ENCODE results near the gene CDKAL1.

Gene CDKAL1

DNA sequence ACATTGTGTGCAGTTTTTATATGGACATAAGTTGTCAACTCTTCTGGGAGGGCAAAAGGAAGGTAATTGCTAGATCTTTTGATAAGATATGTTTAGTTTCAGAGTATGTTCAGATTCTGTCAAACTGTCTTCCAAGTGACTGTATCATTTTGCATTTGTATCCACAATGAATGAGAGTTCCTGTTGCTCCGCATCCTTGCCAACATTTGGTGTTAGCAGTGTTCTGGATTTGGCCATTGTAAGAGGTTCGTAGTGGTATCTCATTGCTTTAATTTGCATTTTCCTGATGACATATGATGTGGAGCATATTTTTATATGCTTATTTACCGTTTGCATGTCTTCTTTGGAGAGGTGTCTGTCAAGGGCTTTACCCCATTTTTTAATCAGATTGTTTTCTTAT, 150.2 kb downstream of the CDKAL1 start:
- no peak overlapping the region for H3K27ac ChIP-seq (ENCODE audit: low read length)
- no peaks in the 10 kb centered on the region for H3K27me3 ChIP-seq (ENCODE audit: low read depth, low read length)

GRCh38 chr6:20686142-20686541, 151.9 kb downstream of the CDKAL1 start:
- Histone ChIP-seq H3K36me3 (ENCODE audit: control insufficient read depth in 1 of 2, insufficient read depth in 2 of 2, low read length in 2 of 2) (no peaks in the 10 kb centered on the region), H3K4me1 (ENCODE audit: control insufficient read depth in 1 of 2, insufficient read depth in 2 of 2, low read length in 2 of 2) (peaks cover 0 to 5% of the 10 kb centered on the region in 2 donors), H3K27me3 (ENCODE audit: low read depth, low read length) (no peaks in the 10 kb centered on the region), H3K9me3 (ENCODE audit: control insufficient read depth in 1 of 2, low read length in 2 of 2) (no peaks in the 10 kb centered on the region), H3K27ac (ENCODE audit: low read length) (no peak overlapping the region), H3K4me3 (ENCODE audit: low read depth in 1 of 2, low read length in 2 of 2) (no peak overlapping the region)

More for the DNA sequence above, 150.2 kb downstream of the CDKAL1 start:
- H3K36me3 ChIP-seq (ENCODE audit: control insufficient read depth in 1 of 2, insufficient read depth in 2 of 2, low read length in 2 of 2), result no peaks in the 10 kb centered on the region
- no peak overlapping the region for H3K4me3 ChIP-seq (ENCODE audit: low read depth in 1 of 2, low read length in 2 of 2)
- H3K9me3 ChIP-seq (ENCODE audit: control insufficient read depth in 1 of 2, low read length in 2 of 2), result no peaks in the 10 kb centered on the region
- peaks cover 0 to 13% of the 10 kb centered on the region in 2 donors for H3K4me1 ChIP-seq (ENCODE audit: control insufficient read depth in 1 of 2, insufficient read depth in 2 of 2, low read length in 2 of 2)

GRCh38 chr6:20687494-20687893, 153.2 kb downstream of the CDKAL1 start:
- Histone ChIP-seq H3K4me1 (ENCODE audit: control insufficient read depth in 1 of 2, insufficient read depth in 2 of 2, low read length in 2 of 2) (no peaks in the 10 kb centered on the region), H3K4me3 (ENCODE audit: low read depth in 1 of 2, low read length in 2 of 2) (no peak overlapping the region), H3K9me3 (ENCODE audit: control insufficient read depth in 1 of 2, low read length in 2 of 2) (no peaks in the 10 kb centered on the region), H3K27ac (ENCODE audit: low read length) (no peak overlapping the region), H3K27me3 (ENCODE audit: low read depth, low read length) (no peaks in the 10 kb centered on the region), H3K36me3 (ENCODE audit: control insufficient read depth in 1 of 2, insufficient read depth in 2 of 2, low read length in 2 of 2) (no peaks in the 10 kb centered on the region)

DNA sequence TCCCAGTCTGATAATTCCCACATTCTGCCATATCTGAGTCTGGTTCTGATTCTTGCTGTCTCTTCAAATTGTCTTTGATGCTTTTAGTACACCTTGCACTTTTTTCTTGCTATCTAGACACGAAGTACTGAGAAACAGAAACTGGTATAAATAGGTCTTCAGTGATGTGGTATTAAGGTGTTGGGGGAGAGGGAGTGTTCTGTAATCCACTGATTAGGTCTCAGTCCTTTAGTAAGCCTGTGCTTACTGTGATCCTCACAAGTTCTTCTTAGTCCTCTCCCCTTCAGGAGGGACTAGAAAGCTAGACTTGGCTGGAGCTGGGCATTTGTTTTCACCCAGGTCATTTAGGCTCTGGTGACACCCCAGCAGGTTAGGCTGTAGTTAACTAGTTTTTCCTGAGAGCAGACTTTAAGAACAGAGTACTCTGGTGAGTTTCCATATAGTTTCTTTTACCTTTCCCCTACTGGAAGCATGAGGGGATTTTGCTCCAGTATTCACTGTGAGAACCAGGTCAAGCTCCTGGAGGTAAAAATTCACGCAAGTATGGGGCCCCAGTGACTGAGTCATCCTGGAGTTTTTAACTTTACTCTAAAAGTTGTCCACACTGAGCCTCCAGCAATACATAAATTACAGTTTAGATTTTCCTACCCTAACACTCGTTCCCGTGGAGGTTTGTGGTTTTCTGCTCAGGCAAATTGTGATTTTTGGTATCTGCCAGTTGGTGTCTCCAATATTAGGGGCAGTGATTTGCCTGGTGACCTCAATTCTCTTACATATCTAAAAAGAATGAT, 154.6 kb downstream of the CDKAL1 start:
- H3K4me3 ChIP-seq (ENCODE audit: low read depth in 1 of 2, low read length in 2 of 2), result no peak overlapping the region
- H3K27me3 ChIP-seq (ENCODE audit: low read depth, low read length), result no peaks in the 10 kb centered on the region
- no peaks in the 10 kb centered on the region for H3K36me3 ChIP-seq (ENCODE audit: control insufficient read depth in 1 of 2, insufficient read depth in 2 of 2, low read length in 2 of 2)
- no peaks in the 10 kb centered on the region for H3K9me3 ChIP-seq (ENCODE audit: control insufficient read depth in 1 of 2, low read length in 2 of 2)
- H3K4me1 ChIP-seq (ENCODE audit: control insufficient read depth in 1 of 2, insufficient read depth in 2 of 2, low read length in 2 of 2), result no peaks in the 10 kb centered on the region
- no peak overlapping the region for H3K27ac ChIP-seq (ENCODE audit: low read length)

GRCh38 chr6:20691185-20691584, 156.9 kb downstream of the CDKAL1 start:
- Histone ChIP-seq H3K27me3 (ENCODE audit: low read depth, low read length) (no peaks in the 10 kb centered on the region), H3K4me1 (ENCODE audit: control insufficient read depth in 1 of 2, insufficient read depth in 2 of 2, low read length in 2 of 2) (no peaks in the 10 kb centered on the region), H3K27ac (ENCODE audit: low read length) (no peak overlapping the region), H3K9me3 (ENCODE audit: control insufficient read depth in 1 of 2, low read length in 2 of 2) (no peaks in the 10 kb centered on the region), H3K36me3 (ENCODE audit: control insufficient read depth in 1 of 2, insufficient read depth in 2 of 2, low read length in 2 of 2) (no peaks in the 10 kb centered on the region), H3K4me3 (ENCODE audit: low read depth in 1 of 2, low read length in 2 of 2) (no peak overlapping the region)

DNA sequence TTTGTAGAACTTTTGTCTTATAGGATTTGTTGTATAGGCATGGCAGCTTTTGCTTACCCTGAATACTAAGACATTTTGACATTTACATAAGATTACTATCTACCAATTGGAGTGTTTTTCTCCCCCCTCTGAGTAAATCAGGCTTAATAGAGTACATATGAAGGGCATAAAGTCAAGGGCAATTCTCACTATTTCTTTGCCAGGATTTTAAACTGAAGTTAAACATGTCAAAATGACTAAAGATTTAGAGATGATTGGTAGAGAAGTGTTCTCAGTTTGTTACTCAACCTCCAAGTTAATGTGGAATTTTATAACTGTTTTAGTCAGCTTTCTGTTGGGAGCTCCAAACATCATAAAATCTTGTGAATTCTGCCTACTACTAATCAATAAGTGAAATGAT, 157.8 kb downstream of the CDKAL1 start:
- no peaks in the 10 kb centered on the region for H3K36me3 ChIP-seq (ENCODE audit: control insufficient read depth in 1 of 2, insufficient read depth in 2 of 2, low read length in 2 of 2)
- H3K4me3 ChIP-seq (ENCODE audit: low read depth in 1 of 2, low read length in 2 of 2), result no peak overlapping the region
- H3K9me3 ChIP-seq (ENCODE audit: control insufficient read depth in 1 of 2, low read length in 2 of 2), result no peaks in the 10 kb centered on the region
- no peaks in the 10 kb centered on the region for H3K4me1 ChIP-seq (ENCODE audit: control insufficient read depth in 1 of 2, insufficient read depth in 2 of 2, low read length in 2 of 2)
- H3K27me3 ChIP-seq (ENCODE audit: low read depth, low read length), result no peaks in the 10 kb centered on the region
- H3K27ac ChIP-seq (ENCODE audit: low read length), result no peak overlapping the region

- Histone ChIP-seq H3K4me3 (ENCODE audit: low read depth in 1 of 2, low read length in 2 of 2) (no peak overlapping the region), H3K4me1 (ENCODE audit: control insufficient read depth in 1 of 2, insufficient read depth in 2 of 2, low read length in 2 of 2) (no peaks in the 10 kb centered on the region), H3K27me3 (ENCODE audit: low read depth, low read length) (no peaks in the 10 kb centered on the region), H3K36me3 (ENCODE audit: control insufficient read depth in 1 of 2, insufficient read depth in 2 of 2, low read length in 2 of 2) (no peaks in the 10 kb centered on the region), H3K9me3 (ENCODE audit: control insufficient read depth in 1 of 2, low read length in 2 of 2) (no peaks in the 10 kb centered on the region), H3K27ac (ENCODE audit: low read length) (no peak overlapping the region)
Observed at GRCh38 chr6:20693466-20694063, 159.3 kb downstream of the CDKAL1 start.

DNA sequence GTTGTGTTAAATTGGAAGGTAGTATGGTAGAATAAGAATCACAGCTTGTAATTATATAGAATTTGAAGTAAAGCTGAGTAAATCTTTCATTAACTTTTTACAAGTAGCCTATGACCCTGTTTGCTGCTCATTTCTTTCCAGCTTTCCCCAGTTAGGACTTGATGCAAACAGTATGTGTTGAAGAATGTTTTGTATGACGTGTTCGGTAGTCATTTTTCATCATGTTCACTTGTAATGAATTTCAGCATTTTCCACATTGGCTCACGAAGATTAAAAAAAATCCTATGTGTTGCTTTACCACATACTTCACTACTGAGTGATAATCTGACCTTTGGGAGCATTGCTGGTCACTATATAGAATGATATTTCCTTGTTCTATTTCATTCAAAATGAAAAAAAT, 162.4 kb downstream of the CDKAL1 start:
- Histone ChIP-seq H3K36me3 (ENCODE audit: control insufficient read depth in 1 of 2, insufficient read depth in 2 of 2, low read length in 2 of 2) (no peaks in the 10 kb centered on the region), H3K27ac (ENCODE audit: low read length) (no peak overlapping the region), H3K9me3 (ENCODE audit: control insufficient read depth in 1 of 2, low read length in 2 of 2) (no peaks in the 10 kb centered on the region)

DNA sequence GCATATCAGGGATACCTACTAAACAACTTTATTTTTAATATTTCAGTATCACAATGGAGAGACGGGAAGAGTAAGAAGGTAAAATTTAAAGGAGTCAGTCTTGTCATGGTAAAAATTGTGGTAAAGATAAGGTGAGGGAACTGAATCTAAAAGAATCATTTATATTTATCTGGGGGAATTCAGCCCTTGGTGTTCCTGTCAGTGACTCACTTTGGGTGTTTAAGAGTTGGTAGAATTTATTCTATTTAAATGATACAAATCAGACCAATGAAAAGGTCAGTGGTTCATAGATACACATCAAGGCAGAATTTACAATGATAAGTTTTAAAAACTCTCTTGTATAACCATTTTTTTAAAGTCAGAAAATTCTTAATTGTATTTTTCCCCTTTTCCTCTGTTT, 164.4 kb downstream of the CDKAL1 start:
- Histone ChIP-seq H3K27me3 (ENCODE audit: low read depth, low read length) (no peaks in the 10 kb centered on the region), H3K27ac (ENCODE audit: low read length) (no peak overlapping the region), H3K4me1 (ENCODE audit: control insufficient read depth in 1 of 2, insufficient read depth in 2 of 2, low read length in 2 of 2) (no peaks in the 10 kb centered on the region), H3K9me3 (ENCODE audit: control insufficient read depth in 1 of 2, low read length in 2 of 2) (no peaks in the 10 kb centered on the region), H3K36me3 (ENCODE audit: control insufficient read depth in 1 of 2, insufficient read depth in 2 of 2, low read length in 2 of 2) (no peaks in the 10 kb centered on the region), H3K4me3 (ENCODE audit: low read depth in 1 of 2, low read length in 2 of 2) (no peak overlapping the region)

More for the DNA sequence above, 162.4 kb downstream of the CDKAL1 start:
- no peak overlapping the region for H3K4me3 ChIP-seq (ENCODE audit: low read depth in 1 of 2, low read length in 2 of 2)
- H3K27me3 ChIP-seq (ENCODE audit: low read depth, low read length), result no peaks in the 10 kb centered on the region
- H3K4me1 ChIP-seq (ENCODE audit: control insufficient read depth in 1 of 2, insufficient read depth in 2 of 2, low read length in 2 of 2), result no peaks in the 10 kb centered on the region

GRCh38 chr6:20699402-20699801, 165.1 kb downstream of the CDKAL1 start:
- H3K9me3 ChIP-seq (ENCODE audit: control insufficient read depth in 1 of 2, low read length in 2 of 2), result no peaks in the 10 kb centered on the region
- H3K27me3 ChIP-seq (ENCODE audit: low read depth, low read length), result no peaks in the 10 kb centered on the region
- H3K4me3 ChIP-seq (ENCODE audit: low read depth in 1 of 2, low read length in 2 of 2), result no peak overlapping the region
- H3K36me3 ChIP-seq (ENCODE audit: control insufficient read depth in 1 of 2, insufficient read depth in 2 of 2, low read length in 2 of 2), result no peaks in the 10 kb centered on the region
- H3K27ac ChIP-seq (ENCODE audit: low read length), result no peak overlapping the region
- H3K4me1 ChIP-seq (ENCODE audit: control insufficient read depth in 1 of 2, insufficient read depth in 2 of 2, low read length in 2 of 2), result no peaks in the 10 kb centered on the region

- H3K27me3 ChIP-seq (ENCODE audit: low read depth, low read length), result no peaks in the 10 kb centered on the region
- no peaks in the 10 kb centered on the region for H3K4me1 ChIP-seq (ENCODE audit: control insufficient read depth in 1 of 2, insufficient read depth in 2 of 2, low read length in 2 of 2)
- no peak overlapping the region for H3K27ac ChIP-seq (ENCODE audit: low read length)
- H3K4me3 ChIP-seq (ENCODE audit: low read depth in 1 of 2, low read length in 2 of 2), result no peak overlapping the region
- H3K9me3 ChIP-seq (ENCODE audit: control insufficient read depth in 1 of 2, low read length in 2 of 2), result no peaks in the 10 kb centered on the region
- H3K36me3 ChIP-seq (ENCODE audit: control insufficient read depth in 1 of 2, insufficient read depth in 2 of 2, low read length in 2 of 2), result no peaks in the 10 kb centered on the region
Observed at GRCh38 chr6:20700375-20700774, 166.1 kb downstream of the CDKAL1 start.

DNA sequence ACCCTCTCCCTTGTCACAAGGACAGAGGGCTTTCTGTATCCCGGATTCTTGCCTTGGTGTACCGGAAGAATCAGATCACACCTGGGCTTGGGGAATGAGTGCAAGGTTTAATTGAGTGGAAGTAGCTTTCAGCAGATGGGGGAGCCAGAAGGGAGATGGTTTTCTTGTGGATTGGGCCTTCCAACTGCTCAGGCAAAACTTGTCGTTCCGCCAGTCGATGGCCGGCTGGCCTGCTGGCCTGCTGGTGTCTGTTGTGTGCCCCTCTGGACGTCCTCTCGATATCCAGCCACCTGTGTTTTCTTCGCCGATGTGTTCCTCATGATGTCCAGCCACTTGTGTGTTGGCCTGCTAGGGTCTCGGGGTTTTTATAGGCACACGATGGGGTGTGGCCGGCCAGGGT, 168.1 kb downstream of the CDKAL1 start:
- no peaks in the 10 kb centered on the region for H3K36me3 ChIP-seq (ENCODE audit: control insufficient read depth in 1 of 2, insufficient read depth in 2 of 2, low read length in 2 of 2)
- no peak overlapping the region for H3K27ac ChIP-seq (ENCODE audit: low read length)
- no peaks in the 10 kb centered on the region for H3K27me3 ChIP-seq (ENCODE audit: low read depth, low read length)
- no peak overlapping the region for H3K4me3 ChIP-seq (ENCODE audit: low read depth in 1 of 2, low read length in 2 of 2)
- H3K4me1 ChIP-seq (ENCODE audit: control insufficient read depth in 1 of 2, insufficient read depth in 2 of 2, low read length in 2 of 2), result no peaks in the 10 kb centered on the region
- no peaks in the 10 kb centered on the region for H3K9me3 ChIP-seq (ENCODE audit: control insufficient read depth in 1 of 2, low read length in 2 of 2)
